ENCODE data around the gene COL5A1.

DNA sequence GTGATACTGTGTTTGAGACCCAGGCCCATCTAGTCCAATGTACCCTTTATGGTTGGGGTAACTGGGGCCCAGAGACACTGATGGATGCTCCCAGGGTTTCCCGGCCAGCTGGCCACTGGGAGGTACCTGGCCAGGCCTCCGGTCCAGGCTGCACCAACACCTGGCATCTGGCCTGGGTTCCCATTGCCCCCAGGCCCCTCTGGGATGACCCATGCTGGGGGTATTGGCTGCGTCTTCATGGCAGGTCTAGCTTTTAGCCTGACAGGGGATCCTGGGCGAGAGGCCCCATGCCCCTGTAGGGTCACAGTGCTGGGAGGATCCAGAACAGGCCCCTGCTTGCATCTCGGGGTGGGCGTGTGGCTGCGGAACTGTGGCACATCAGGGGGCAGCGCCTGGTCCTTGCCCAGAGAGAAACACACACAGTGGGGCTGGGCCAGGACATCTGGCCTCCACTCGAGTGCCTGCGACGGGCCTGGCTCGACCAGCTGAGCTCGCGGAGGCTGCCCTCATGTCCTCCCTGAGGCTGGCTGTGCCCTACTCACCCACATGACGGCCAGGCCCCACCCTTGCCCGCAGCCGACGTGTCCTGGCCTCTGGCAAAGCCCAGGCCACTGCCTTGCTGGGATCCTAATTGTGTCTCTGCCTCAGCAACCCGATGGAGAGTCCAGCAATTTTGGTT is 21.5 kb upstream of the COL5A1 start:
- TF ChIP-seq, protein P1, sequence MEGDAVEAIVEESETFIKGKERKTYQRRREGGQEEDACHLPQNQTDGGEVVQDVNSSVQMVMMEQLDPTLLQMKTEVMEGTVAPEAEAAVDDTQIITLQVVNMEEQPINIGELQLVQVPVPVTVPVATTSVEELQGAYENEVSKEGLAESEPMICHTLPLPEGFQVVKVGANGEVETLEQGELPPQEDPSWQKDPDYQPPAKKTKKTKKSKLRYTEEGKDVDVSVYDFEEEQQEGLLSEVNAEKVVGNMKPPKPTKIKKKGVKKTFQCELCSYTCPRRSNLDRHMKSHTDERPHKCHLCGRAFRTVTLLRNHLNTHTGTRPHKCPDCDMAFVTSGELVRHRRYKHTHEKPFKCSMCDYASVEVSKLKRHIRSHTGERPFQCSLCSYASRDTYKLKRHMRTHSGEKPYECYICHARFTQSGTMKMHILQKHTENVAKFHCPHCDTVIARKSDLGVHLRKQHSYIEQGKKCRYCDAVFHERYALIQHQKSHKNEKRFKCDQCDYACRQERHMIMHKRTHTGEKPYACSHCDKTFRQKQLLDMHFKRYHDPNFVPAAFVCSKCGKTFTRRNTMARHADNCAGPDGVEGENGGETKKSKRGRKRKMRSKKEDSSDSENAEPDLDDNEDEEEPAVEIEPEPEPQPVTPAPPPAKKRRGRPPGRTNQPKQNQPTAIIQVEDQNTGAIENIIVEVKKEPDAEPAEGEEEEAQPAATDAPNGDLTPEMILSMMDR (conservative IDR thresholded peaks at IDR 0.05; ENCODE audit: low read depth in 2 of 2), result no peak
- TF ChIP-seq EZH2 (IDR thresholded peaks at IDR 0.05; ENCODE audit: low read depth, unreplicated experiment) (no peak), NANOG (IDR thresholded peaks at IDR 0.05; ENCODE audit: borderline replicate concordance) (no peak), EZH2phosphoT487 (IDR thresholded peaks at IDR 0.05; ENCODE audit: unreplicated experiment) (no peak), POLR2AphosphoS5 (IDR thresholded peaks at IDR 0.05; ENCODE audit: low read depth) (no peak), JUNB (IDR thresholded peaks at IDR 0.05; ENCODE audit: unreplicated experiment) (no peak)

Measured in GM23338 (cell line).